GM23248 (cell line): ENCODE measurements around the gene INS.

Experiments
- EZH2 ChIP-seq: fragments of 200-600 bp; sonication (generic); IDR thresholded peaks from 2 replicates; pipeline ENCODE4 v1.6.1; 2018; ENCODE audit warnings: antibody characterized with exemption, mild to moderate bottlenecking; ENCODE audit not compliant: insufficient read depth, poor library complexity, severe bottlenecking
- EZH2phosphoT487 ChIP-seq: fragments of 200-600 bp; sonication (generic); IDR thresholded peaks from 2 replicates; pipeline ENCODE4 v1.6.1; 2018; ENCODE audit warnings: antibody characterized with exemption, moderate library complexity, mild to moderate bottlenecking, low read depth; ENCODE audit not compliant: insufficient read depth

GRCh38 chr11:2193099-2193887, 32.3 kb upstream of the INS start:
- TF ChIP-seq EZH2 (no peak), EZH2phosphoT487 (no peak)
